HepG2 (cell line): ENCODE measurements around the gene DGCR8. TPM values are rescaled to one million over a fixed set of nuclear protein-coding genes. Genes with fewer than 3 reads are reported as not detected.

ENCODE experiments used
- ATAC-seq: fragments of 200-7000 bp; cut with Tn5 transposase; 3 replicates; pipeline ENCODE4 v1.9.1; 2020; ENCODE audit warnings: mild to moderate bottlenecking, moderate library complexity
- BruUV-seq: library from RNA; stranded (reverse); fragments of 400-500 nt; replicated peaks from 2 replicates; lab custom pipeline; 2021; lab: Mats Ljungman, UMichigan
- CTCF ChIA-PET: fragments of 300-600 bp; formaldehyde crosslinking; extraction: SDS; loops from one replicate; lab custom pipeline; 2021; ENCODE audit warnings: low total read pairs, inconsistent platforms, low intra/inter-chr PET ratio; lab: Yijun Ruan, JAX
- POLR2A ChIA-PET: fragments of 350-600 bp; sonication (Branson Sonifier 250); formaldehyde crosslinking; loops from one replicate; lab custom pipeline; 2020; ENCODE audit warnings: antibody characterized with exemption, inconsistent platforms; lab: Yijun Ruan, JAX
- DNase-seq: peaks from one replicate; pipeline ENCODE4 v3.0.0-alpha.2; 2015; ENCODE audit warnings: low spot score
- FAIRE-seq: peaks from 3 replicates; lab custom pipeline; 2011; peaks lifted over from hg19 to GRCh38; lab: Jason Lieb, UNC
- H2AFZ ChIP-seq: one replicate; pipeline ENCODE4 v1.6.1; 2011; ENCODE audit warnings: low read length, inconsistent platforms
- H3K27ac ChIP-seq: fragments of 300-600 bp; 3 replicates; pipeline ENCODE4 v1.8.0; 2011; ENCODE audit warnings: mixed run types, mild to moderate bottlenecking, mixed read lengths, low read length, inconsistent platforms; ENCODE audit not compliant: insufficient read depth; ENCODE audit errors: extremely low read length
- H3K27me3 ChIP-seq, 2 experiments: fragments of 200-600 bp in 1 of 2; 2 replicates in 1 of 2; 3 replicates in 1 of 2; pipeline versions ENCODE4 v1.6.0 to v1.8.0; 2011; ENCODE audit warnings: low read length in 2 of 2, mild to moderate bottlenecking in 2 of 2, moderate library complexity in 2 of 2, inconsistent platforms in 1 of 2; ENCODE audit not compliant: insufficient read depth in 2 of 2, control insufficient read depth in 1 of 2
- H3K36me3 ChIP-seq, 2 experiments: fragments of 200-600 bp in 1 of 2; replicated peaks in 1 of 2; 2 replicates in 1 of 2; 3 replicates in 1 of 2; pipeline versions ENCODE4 v1.5.1 to v1.8.0; 2011; ENCODE audit warnings: low read length in 2 of 2, inconsistent platforms in 1 of 2; ENCODE audit not compliant: insufficient read depth in 2 of 2, control insufficient read depth in 1 of 2
- H3K4me1 ChIP-seq: 2 replicates; pipeline ENCODE4 v1.5.1; 2012; ENCODE audit warnings: low read length, inconsistent platforms; ENCODE audit not compliant: insufficient read depth
- H3K4me2 ChIP-seq: 2 replicates; pipeline ENCODE4 v1.6.0; 2011; ENCODE audit warnings: low read depth, low read length, inconsistent platforms
- H3K4me3 ChIP-seq, 3 experiments: fragments of 200-600 bp in 1 of 3; sonication (generic), shearing (Covaris generic) in 1 of 3; replicated peaks in 1 of 3; 2 replicates each; pipeline ENCODE4 v1.5.1; 2011 to 2016; ENCODE audit warnings: low read length in 3 of 3, inconsistent platforms in 2 of 3, low read depth in 2 of 3, mild to moderate bottlenecking in 2 of 3, control low read depth in 1 of 3, mixed read lengths in 1 of 3; ENCODE audit not compliant: insufficient read depth in 1 of 3
- H3K79me2 ChIP-seq: one replicate; pipeline ENCODE4 v1.6.1; 2011; ENCODE audit warnings: low read length, inconsistent platforms; ENCODE audit not compliant: insufficient read depth
- H3K9ac ChIP-seq: 2 replicates; pipeline ENCODE4 v1.6.0; 2011; ENCODE audit warnings: mild to moderate bottlenecking, low read depth, low read length, inconsistent platforms; ENCODE audit not compliant: insufficient read depth
- H3K9me3 ChIP-seq: 2 replicates; pipeline ENCODE4 v1.5.1; 2012; ENCODE audit warnings: mild to moderate bottlenecking, low read length
- H4K20me1 ChIP-seq: 2 replicates; pipeline ENCODE4 v1.6.0; 2011; ENCODE audit warnings: inconsistent platforms, mild to moderate bottlenecking, low read length, moderate library complexity; ENCODE audit not compliant: insufficient read depth
- AGO2 ChIP-seq: fragments of 200-400 bp; formaldehyde crosslinking; optimal IDR thresholded peaks from 2 replicates; pipeline ENCODE3; 2017; ENCODE audit warnings: mild to moderate bottlenecking, low read depth, low read length, moderate library complexity
- GATA4 ChIP-seq: sonication (generic); IDR thresholded peaks from 2 replicates; pipeline ENCODE4 v1.6.1; 2016; ENCODE audit warnings: antibody characterized with exemption, low read depth, borderline replicate concordance
- GTF2F1 ChIP-seq: fragments of 150-350 bp; IDR thresholded peaks from 2 replicates; pipeline ENCODE4 v1.6.1; 2014; ENCODE audit warnings: low read length
- KMT2B ChIP-seq: IDR thresholded peaks from 2 replicates; pipeline ENCODE4 v1.6.1; 2016; ENCODE audit warnings: missing genetic modification reagents, missing compliant biosample characterization
- MED13 ChIP-seq: sonication (generic); formaldehyde crosslinking; IDR thresholded peaks from 2 replicates; pipeline ENCODE4 v1.5.0; 2020; ENCODE audit warnings: missing genetic modification reagents
- NFIC ChIP-seq: IDR thresholded peaks from 2 replicates; pipeline ENCODE4 v1.6.1; 2012; ENCODE audit warnings: mild to moderate bottlenecking, low read length, inconsistent platforms
- RAD51 ChIP-seq: fragments of 450-650 bp; IDR thresholded peaks from 2 replicates; pipeline ENCODE4 v1.6.1; 2016; ENCODE audit warnings: borderline replicate concordance
- TAF1 ChIP-seq: sonication (generic); formaldehyde crosslinking; IDR thresholded peaks from 2 replicates; pipeline ENCODE4 v1.4.0; 2020; ENCODE audit warnings: missing genetic modification reagents
- XRCC5 ChIP-seq: fragments of 200-400 bp; formaldehyde crosslinking; optimal IDR thresholded peaks from 2 replicates; pipeline ENCODE3; 2017; ENCODE audit warnings: mild to moderate bottlenecking, low read length
- ZNF430 ChIP-seq: sonication (generic); formaldehyde crosslinking; IDR thresholded peaks from 2 replicates; pipeline ENCODE4 v1.9.0; 2021; ENCODE audit warnings: mild to moderate bottlenecking, missing genetic modification reagents
- WGBS: methylation state at CpG from one replicate; pipeline ENCODE4 v1.1.6; 2017; ENCODE audit warnings: low lambda C conversion rate; 5-methylcytosine and 5-hydroxymethylcytosine counted together
- in situ Hi-C: cut with HindIII; loops from 2 replicates; pipeline ENCODE4 v1.10.0; 2017; ENCODE audit warnings: low pct_unique_long_range_greater_than_20kb; ENCODE audit not compliant: extremely low pct_ligation_motif_present
- intact Hi-C: fragments of 100-400 bp; cut with micrococcal nuclease; formaldehyde crosslinking; loops from one replicate; pipeline ENCODE4 v1.10.0; 2022; ENCODE audit not compliant: unreplicated experiment
- polyA plus RNA-seq, 8 experiments: library from polyadenylated mRNA; depleted of rRNA in 3 of 8; stranded (reverse) in 7 of 8; unstranded in 1 of 8; fragments of >200 nt; fragmentation: Illumina TruSeq in 4 of 8; extraction: Trizol in 4 of 8; gene quantifications; 2 replicates each; pipeline versions ENCODE4 v1.2.1 to v1.2.3, GENCODE V29; 2011 to 2016; ENCODE audit warnings: low read depth in 4 of 8, missing spikeins in 1 of 8, mixed read lengths in 1 of 8; ENCODE audit not compliant: insufficient read depth in 1 of 8
- total RNA-seq, 5 experiments: library from RNA; depleted of rRNA; stranded (reverse); fragments of >200 nt; fragmentation: Illumina TruSeq; extraction: Trizol; gene quantifications; 2 replicates each; pipeline ENCODE4 v1.2.3, GENCODE V29; 2016; ENCODE audit warnings: low read depth in 1 of 5

Gene DGCR8
- total and polyA plus RNA-seq, 2 of the 13 experiments (the other 11 are each of a cell fraction or from before 2014, with no cell fraction given) = 10.2 to 23.2 TPM

GRCh38 chr22:20065896-20066616, 14.0 kb upstream of the DGCR8 start:
- 71% methylated on average over 9 of the region's 14 CpGs for WGBS
- ATAC-seq = no peak
- Histone ChIP-seq H3K27ac (no peak overlapping the region), H3K79me2 (no peaks in the 10 kb centered on the region), H4K20me1 (no peaks in the 10 kb centered on the region), H3K4me3 (no peak overlapping the region), H3K27me3 (no peaks in the 10 kb centered on the region), H3K9me3 (no peaks in the 10 kb centered on the region), H3K4me1 (no peaks in the 10 kb centered on the region), H2AFZ (no peak overlapping the region), H3K4me2 (no peak overlapping the region), H3K9ac (no peak overlapping the region), H3K36me3 (peaks cover 0 to 9% of the 10 kb centered on the region in 2 experiments; a peak in 2 of 5 replicates)
- ChIA-PET POLR2A (no interaction called here), CTCF (no interaction called here)
- in situ Hi-C loops = no loop called here
- FAIRE-seq = no peak
- no TSS peak for BruUV-seq
- TF ChIP-seq AGO2 (peak; percentile 15), KMT2B (no peak)
- no peak for DNase-seq
- intact Hi-C loops = no loop called here

GRCh38 chr22:20066617-20067383, 13.2 kb upstream of the DGCR8 start:
- H3K27ac ChIP-seq = no peak overlapping the region
- H3K4me1 ChIP-seq = no peaks in the 10 kb centered on the region
- ATAC-seq (no peak), FAIRE-seq (no peak), DNase-seq (no peak)
- WGBS = 84% methylated on average over 9 of the region's 11 CpGs
- no peaks in the 10 kb centered on the region for H3K79me2 ChIP-seq
- H3K27me3 ChIP-seq = no peaks in the 10 kb centered on the region
- in situ Hi-C loops = no loop called here
- no peak overlapping the region for H3K4me3 ChIP-seq
- peaks cover 0 to 9% of the 10 kb centered on the region in 2 experiments; a peak in 2 of 5 replicates for H3K36me3 ChIP-seq
- intact Hi-C loops = no loop called here
- no peak overlapping the region for H3K9ac ChIP-seq
- POLR2A ChIA-PET = interaction anchor here (1.3 kb wide), 1 partner anchor 13 kb away, joined by 3 read pairs; the partner anchor contains the start of gene DGCR8
- no peaks in the 10 kb centered on the region for H3K9me3 ChIP-seq
- H2AFZ ChIP-seq = no peak overlapping the region
- CTCF ChIA-PET = no interaction called here
- H3K4me2 ChIP-seq = no peak overlapping the region
- BruUV-seq = no TSS peak
- no peaks in the 10 kb centered on the region for H4K20me1 ChIP-seq
- TF ChIP-seq MED13 (CRISPR knock-in tag) = no peak
- no peak for TF ChIP-seq RAD51
- TF ChIP-seq GATA4 = no peak
- TF ChIP-seq XRCC5 = no peak
- TF ChIP-seq GTF2F1 = no peak
- no peak for TF ChIP-seq TAF1 (CRISPR knock-in tag)
- TF ChIP-seq ZNF430 (CRISPR knock-in tag) = no peak
- TF ChIP-seq NFIC = no peak
